HG03342 (cell line): ENCODE results near the gene STAC.

ENCODE experiments used
- ATAC-seq: cut with Tn5 transposase; IDR thresholded peaks from one replicate; pipeline ENCODE4 v1.9.1; 2021; ENCODE audit warnings: mild to moderate bottlenecking, moderate library complexity; ENCODE audit not compliant: unreplicated experiment

Gene STAC

DNA sequence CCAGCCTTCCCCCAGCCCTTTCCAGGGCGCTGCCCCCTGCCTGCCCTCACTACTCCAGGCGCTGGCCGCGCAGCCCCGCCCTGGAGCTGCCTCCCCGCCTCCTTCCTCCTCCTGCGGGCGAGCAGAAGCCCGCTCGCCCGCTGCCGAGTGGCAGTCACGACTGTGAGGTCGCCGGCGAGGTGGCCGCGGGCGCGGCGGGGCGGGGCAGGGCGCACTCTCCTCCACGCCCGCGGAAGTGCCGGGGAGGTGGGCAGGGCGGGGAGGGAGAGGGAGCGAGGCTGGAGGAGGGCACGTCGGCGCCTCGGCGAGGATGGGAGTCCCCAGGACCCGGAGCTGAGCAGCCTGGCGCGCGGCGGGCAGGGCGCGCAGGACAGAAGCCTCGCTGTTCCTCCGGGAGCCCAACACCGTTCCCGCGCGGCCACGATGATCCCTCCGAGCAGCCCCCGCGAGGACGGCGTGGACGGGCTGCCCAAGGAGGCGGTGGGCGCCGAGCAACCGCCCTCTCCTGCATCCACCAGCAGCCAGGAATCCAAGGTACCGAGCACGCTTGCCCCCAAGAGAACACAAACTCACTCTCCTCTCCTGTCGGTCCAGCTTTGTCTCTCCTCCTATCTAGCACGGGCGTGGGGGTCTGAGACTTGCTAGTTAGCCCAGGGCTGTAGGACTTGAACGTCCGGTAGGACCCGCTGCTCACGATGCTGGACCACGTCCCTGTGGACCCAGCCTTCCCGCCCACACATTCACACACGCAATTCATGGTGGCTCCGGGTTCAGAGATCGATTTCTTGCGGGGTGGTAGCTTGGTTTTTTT, at the start of gene STAC:
STAC (plus strand) TSS at position 284 of the 811 bp plus-strand sequence; CDS start at position 424, 140 bp downstream.
- ATAC-seq: no peak

- ATAC-seq: no peak
Measured at GRCh38 chr3:36332139-36332538, 48.2 kb upstream of the STAC start.

- ATAC-seq: no peak
Measured at GRCh38 chr3:36362216-36362615, 18.1 kb upstream of the STAC start.

GRCh38 chr3:36362973-36363372, 17.3 kb upstream of the STAC start:
- no peak for ATAC-seq

- no peak for ATAC-seq
Measured at GRCh38 chr3:36364260-36364659, 16.0 kb upstream of the STAC start.

DNA sequence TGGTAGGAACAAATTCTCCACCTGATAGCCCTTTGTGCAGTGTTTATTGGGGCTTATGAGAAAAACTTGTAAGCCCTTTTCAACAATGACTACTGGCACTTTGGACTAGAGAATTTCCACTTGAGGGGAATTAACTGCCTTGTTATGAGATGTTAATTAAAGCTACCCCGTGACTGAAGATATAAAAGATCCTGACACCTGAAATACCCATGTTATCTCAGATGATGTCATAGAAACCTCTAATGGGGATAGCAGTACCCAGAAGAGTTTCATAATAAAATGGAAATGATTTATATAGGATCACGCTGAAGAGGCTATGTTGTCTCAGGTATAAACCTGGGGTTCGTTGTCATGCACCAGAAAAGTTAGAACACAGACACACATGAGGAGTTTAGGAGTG, 14.5 kb upstream of the STAC start:
- no peak for ATAC-seq

- no peak for ATAC-seq
Measured at GRCh38 chr3:36366308-36366707, 14.0 kb upstream of the STAC start.

GRCh38 chr3:36367912-36368573, 12.3 kb upstream of the STAC start:
- no peak for ATAC-seq

DNA sequence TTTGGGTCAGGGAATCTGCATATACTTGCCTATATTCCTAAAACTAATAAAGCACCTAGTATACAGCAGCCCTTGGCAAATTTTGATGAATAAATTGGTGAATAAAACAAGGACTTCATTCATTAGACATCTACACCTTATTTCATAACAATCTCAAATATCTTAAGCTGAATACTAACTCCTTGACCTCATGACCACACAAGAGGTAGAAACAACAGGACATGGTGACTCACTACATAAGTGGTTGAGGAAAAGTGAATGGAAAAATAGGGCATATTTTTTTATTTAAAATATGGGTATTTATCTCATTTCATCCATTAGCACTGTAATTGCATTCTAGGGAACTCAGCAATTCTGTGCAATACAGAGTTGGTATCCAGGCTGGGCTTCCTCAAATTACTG, 7.8 kb upstream of the STAC start:
- no peak for ATAC-seq

DNA sequence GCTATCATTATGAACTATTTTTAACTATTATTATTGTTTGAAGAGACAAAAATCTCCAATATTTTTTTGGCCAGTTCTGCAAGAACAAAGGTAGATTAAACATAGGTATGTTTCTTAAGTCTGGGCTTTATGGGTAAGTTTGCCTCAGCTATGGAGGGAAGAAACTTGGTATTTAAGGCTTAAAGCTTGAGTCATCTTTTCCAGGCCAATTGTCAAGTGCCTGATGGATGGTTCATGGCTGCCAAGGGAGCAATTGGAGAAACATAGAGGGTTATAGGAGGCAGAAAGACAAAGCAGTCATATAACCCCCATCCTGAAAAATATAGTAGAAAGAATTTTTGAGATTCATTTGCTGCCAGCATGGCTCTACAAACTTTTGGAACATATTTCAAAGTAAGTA, 7.2 kb upstream of the STAC start:
- no peak for ATAC-seq

DNA sequence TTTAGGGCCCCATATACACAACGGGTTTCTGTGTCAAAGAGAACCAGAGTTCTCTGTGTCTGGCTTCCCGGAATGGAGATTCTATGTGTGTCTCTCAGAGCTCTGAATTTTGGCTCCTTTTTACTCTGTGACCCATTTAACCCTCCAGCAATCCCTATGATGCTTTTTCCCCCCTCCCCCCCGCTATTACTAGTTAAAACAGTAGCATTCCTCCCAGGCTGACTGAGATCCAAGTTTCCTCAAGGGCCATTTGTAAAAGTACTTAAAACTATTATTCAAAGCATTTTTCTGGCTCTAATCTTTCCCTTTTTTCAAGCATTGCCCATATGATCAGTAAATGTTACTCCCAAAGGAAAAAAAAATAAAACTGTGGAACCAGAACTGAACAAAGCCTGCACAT, 6.6 kb upstream of the STAC start:
- no peak for ATAC-seq

- no peak for ATAC-seq
Measured at GRCh38 chr3:36379872-36380220, 458 bp upstream of the STAC start.

DNA sequence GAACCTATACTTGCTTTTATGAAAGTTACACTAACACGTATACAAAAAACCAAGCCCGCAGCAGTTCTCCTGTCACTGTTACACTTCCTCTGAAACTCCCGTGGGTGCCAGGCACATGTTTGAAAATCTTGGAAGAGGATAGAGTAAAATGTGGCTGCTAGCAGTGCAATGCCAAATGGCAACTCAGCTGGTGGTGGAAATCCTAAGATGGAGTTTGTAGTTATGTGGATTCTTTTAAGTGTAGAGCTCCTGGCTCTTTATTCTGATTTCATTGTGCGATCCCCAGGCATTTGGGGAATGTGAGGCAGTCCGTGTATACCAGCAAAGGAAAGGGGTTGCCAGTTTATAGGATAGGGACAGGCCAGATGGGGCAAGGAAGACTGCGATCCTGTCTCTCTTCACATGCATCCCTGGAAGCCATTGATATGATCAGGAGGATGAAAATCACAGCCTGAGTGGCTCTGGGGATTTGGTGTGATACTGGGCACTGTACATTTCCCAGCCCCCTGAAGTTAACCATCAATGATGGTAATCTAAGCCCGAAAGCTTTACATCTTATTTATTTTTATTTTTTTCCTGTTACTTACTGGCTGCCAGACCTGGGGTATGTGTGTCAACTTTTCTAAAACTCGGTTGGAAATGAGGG, 1.1 kb downstream of the STAC start:
- no peak for ATAC-seq

GRCh38 chr3:36393563-36393962, 13.3 kb downstream of the STAC start:
- no peak for ATAC-seq

DNA sequence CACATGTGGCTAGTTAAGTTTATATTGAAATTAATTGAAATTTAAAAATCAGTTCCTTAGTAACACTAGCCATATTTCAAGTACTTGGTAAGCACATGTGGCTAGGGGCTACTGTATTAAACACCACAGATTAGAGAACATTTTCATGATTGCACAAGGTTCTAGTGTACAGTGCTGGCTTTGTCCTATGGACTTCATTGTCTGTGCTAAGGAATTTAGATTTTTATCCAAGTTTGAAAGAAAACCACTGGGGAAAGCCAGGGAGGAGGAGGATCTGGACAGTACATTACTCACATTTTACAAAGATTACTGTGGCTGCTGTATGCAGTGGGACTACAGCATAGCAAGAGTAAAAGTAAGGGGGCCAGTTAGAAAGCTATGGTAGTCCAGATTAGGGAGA, 13.9 kb downstream of the STAC start:
- no peak for ATAC-seq

- no peak for ATAC-seq
Measured at GRCh38 chr3:36397841-36398240, 17.5 kb downstream of the STAC start.

GRCh38 chr3:36399933-36400332, 19.6 kb downstream of the STAC start:
- ATAC-seq: no peak

- no peak for ATAC-seq
Measured at GRCh38 chr3:36401056-36401455, 20.8 kb downstream of the STAC start.

DNA sequence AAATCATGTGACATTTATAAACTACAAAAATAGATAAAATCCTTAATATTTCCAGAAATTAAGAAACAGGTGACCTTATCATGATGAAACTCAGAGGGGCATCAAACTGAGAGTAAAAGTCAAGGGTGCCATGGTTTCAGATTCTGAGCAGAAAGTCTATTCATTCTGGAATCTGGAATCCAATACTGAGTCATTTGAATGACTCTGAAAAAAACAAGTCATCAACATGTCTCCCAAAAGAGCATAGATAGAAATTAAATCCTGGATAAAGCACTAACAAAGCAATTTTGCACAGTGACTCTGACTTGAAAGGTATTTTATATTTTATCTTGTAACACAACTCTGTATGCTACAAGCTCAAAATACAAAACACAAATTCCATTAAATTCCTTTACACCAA, 23.4 kb downstream of the STAC start:
- ATAC-seq: no peak

DNA sequence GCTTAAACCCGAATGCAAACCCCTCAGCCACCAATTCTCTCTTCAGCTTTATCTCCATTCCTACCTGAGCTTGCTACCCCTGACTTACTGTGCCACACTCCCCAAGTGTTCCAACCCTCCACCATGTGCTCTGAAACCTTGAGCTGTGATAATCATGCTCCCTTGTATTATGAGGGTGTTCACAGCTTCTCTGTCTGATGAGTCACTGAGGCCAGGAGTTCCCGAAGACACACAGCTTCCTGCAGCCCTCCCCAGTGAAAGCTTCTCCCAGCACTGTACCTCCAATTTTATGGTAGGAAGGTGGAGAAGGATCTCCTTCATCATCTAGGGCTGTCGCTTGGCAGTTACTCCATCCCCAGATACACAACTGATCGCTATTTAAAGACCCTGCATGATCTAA, 24.9 kb downstream of the STAC start:
- ATAC-seq: no peak

GRCh38 chr3:36408146-36408545, 27.8 kb downstream of the STAC start:
- ATAC-seq: no peak

GRCh38 chr3:36409862-36410261, 29.6 kb downstream of the STAC start:
- ATAC-seq: no peak
